HepG2 (cell line): ENCODE measurements around the gene RICTOR. TPM values are rescaled to one million over a fixed set of nuclear protein-coding genes. Genes with fewer than 3 reads are reported as not detected.

Source experiments
- ASH2L ChIP-seq: fragments of 300-600, 200-600 bp; sonication (generic); IDR thresholded peaks from 2 replicates; pipeline ENCODE4 v1.7.0; 2017; ENCODE audit warnings: low read depth, mild to moderate bottlenecking, moderate library complexity, mixed read lengths, low read length; ENCODE audit not compliant: insufficient read length
- ATF5 ChIP-seq: sonication (generic); formaldehyde crosslinking; IDR thresholded peaks from 2 replicates; pipeline ENCODE4 v1.4.0; 2020; ENCODE audit warnings: mild to moderate bottlenecking, low read depth, missing genetic modification reagents
- CEBPZ ChIP-seq: IDR thresholded peaks from 2 replicates; pipeline ENCODE4 v1.6.1; 2012; ENCODE audit warnings: low read length, improper control_type of control experiment
- FOXP1 ChIP-seq, 2 experiments: fragments of 450-650 bp in 1 of 2; IDR thresholded peaks; 2 replicates each; pipeline ENCODE4 v1.6.1; 2017 to 2018; ENCODE audit warnings: antibody characterized with exemption in 1 of 2
- HDAC2 ChIP-seq: sonication (generic); formaldehyde crosslinking; IDR thresholded peaks from 2 replicates; pipeline ENCODE4 v1.4.0; 2020; ENCODE audit warnings: missing genetic modification reagents
- HDAC6 ChIP-seq: fragments of 200-600 bp; sonication (generic); IDR thresholded peaks from 2 replicates; pipeline ENCODE4 v1.7.0; 2017; ENCODE audit warnings: mild to moderate bottlenecking, antibody characterized with exemption, low read length, low read depth
- HNF4A ChIP-seq: sonication (generic); formaldehyde crosslinking; IDR thresholded peaks from 2 replicates; pipeline ENCODE4 v1.4.0; 2020; ENCODE audit warnings: missing genetic modification reagents
- MXI1 ChIP-seq: IDR thresholded peaks from 3 replicates; pipeline ENCODE4 v1.6.1; 2012; ENCODE audit warnings: low read depth, low read length, inconsistent platforms, borderline replicate concordance
- NFKBIZ ChIP-seq: IDR thresholded peaks from 2 replicates; pipeline ENCODE4 v1.6.1; 2018; ENCODE audit warnings: missing genetic modification reagents, missing compliant biosample characterization
- NR2F2 ChIP-seq: IDR thresholded peaks from 2 replicates; pipeline ENCODE4 v1.6.1; 2012; ENCODE audit warnings: low read depth, inconsistent platforms, borderline replicate concordance
- NR2F6 ChIP-seq, 2 experiments: IDR thresholded peaks; 2 replicates each; pipeline ENCODE4 v1.6.1; 2016; ENCODE audit warnings: antibody characterized with exemption in 1 of 2, mild to moderate bottlenecking in 1 of 2
- PPARG ChIP-seq: conservative IDR thresholded peaks from 2 replicates; pipeline ENCODE4 v1.6.1; 2016; ENCODE audit warnings: missing biosample characterization, missing genetic modification reagents
- REXO4 ChIP-seq: sonication (generic); formaldehyde crosslinking; IDR thresholded peaks from 2 replicates; pipeline ENCODE4 v1.8.0; 2022; ENCODE audit warnings: missing genetic modification reagents, mild to moderate bottlenecking, borderline replicate concordance
- SIN3B ChIP-seq: fragments of 150-350 bp; IDR thresholded peaks from 2 replicates; pipeline ENCODE4 v1.6.1; 2014; ENCODE audit warnings: low read length
- SMC3 ChIP-seq: IDR thresholded peaks from 2 replicates; pipeline ENCODE4 v1.6.1; 2011; ENCODE audit warnings: low read length, improper control_type of control experiment
- TAF15 ChIP-seq: fragments of 200-400 bp; formaldehyde crosslinking; IDR thresholded peaks from one replicate; pipeline ENCODE4 v1.6.1; 2018; ENCODE audit warnings: mild to moderate bottlenecking, low read depth, low read length; ENCODE audit not compliant: poor library complexity, severe bottlenecking
- TOPORS ChIP-seq: sonication (generic); formaldehyde crosslinking; IDR thresholded peaks from 2 replicates; pipeline ENCODE4 v1.8.0; 2023; ENCODE audit warnings: mild to moderate bottlenecking, missing genetic modification reagents
- polyA plus RNA-seq, 8 experiments: library from polyadenylated mRNA; depleted of rRNA in 3 of 8; stranded (reverse) in 7 of 8; unstranded in 1 of 8; fragments of >200 nt; fragmentation: Illumina TruSeq in 4 of 8; extraction: Trizol in 4 of 8; gene quantifications; 2 replicates each; pipeline versions ENCODE4 v1.2.1 to v1.2.3, GENCODE V29; 2011 to 2016; ENCODE audit warnings: low read depth in 4 of 8, missing spikeins in 1 of 8, mixed read lengths in 1 of 8; ENCODE audit not compliant: insufficient read depth in 1 of 8
- total RNA-seq, 5 experiments: library from RNA; depleted of rRNA; stranded (reverse); fragments of >200 nt; fragmentation: Illumina TruSeq; extraction: Trizol; gene quantifications; 2 replicates each; pipeline ENCODE4 v1.2.3, GENCODE V29; 2016; ENCODE audit warnings: low read depth in 1 of 5
- TF ChIP-seq, protein P1 (sequence below), 2 experiments: fragments of 450-650 bp in 1 of 2; sonication (generic) in 1 of 2; formaldehyde crosslinking in 1 of 2; IDR thresholded peaks; 2 replicates each; pipeline versions ENCODE4 v1.6.1 to v1.8.0; 2016 to 2022; ENCODE audit warnings: antibody characterized with exemption in 1 of 2, mild to moderate bottlenecking in 1 of 2, missing genetic modification reagents in 1 of 2

Gene RICTOR
- total and polyA plus RNA-seq, 2 of the 13 experiments (the other 11 are each of a cell fraction or from before 2014, with no cell fraction given) = 10.7 to 15.4 TPM

GRCh38 chr5:39102684-39103155 is 28.5 kb upstream of the RICTOR start (continued):
- TF ChIP-seq FOXP1 (IDR thresholded peaks at IDR 0.05) = no peak
- peak; percentile 71 for TF ChIP-seq FOXP1 (CRISPR knock-in tag; IDR thresholded peaks at IDR 0.05)
- TF ChIP-seq CEBPZ = no peak
- TF ChIP-seq SIN3B = no peak
- TF ChIP-seq TAF15 = no peak
- no peak for TF ChIP-seq REXO4 (CRISPR knock-in tag)
- TF ChIP-seq NR2F2 = peak; percentile 89
- no peak for TF ChIP-seq TOPORS
- TF ChIP-seq ASH2L = peak; percentile 46
- TF ChIP-seq SMC3 = peak; percentile 24; the same call in 1 of the 2 replicates
- no peak for TF ChIP-seq HDAC6
- TF ChIP-seq MXI1 = no peak
- TF ChIP-seq HNF4A (CRISPR knock-in tag) = peak; percentile 62
- TF ChIP-seq HDAC2 (CRISPR knock-in tag) = peak; percentile 76
- peak; percentile 83 for TF ChIP-seq NFKBIZ (CRISPR knock-in tag)
- peak; percentile 91 for TF ChIP-seq NR2F6 (IDR thresholded peaks at IDR 0.05)
- peak; percentile 95 for TF ChIP-seq NR2F6 (CRISPR knock-in tag; IDR thresholded peaks at IDR 0.05)
- no peak for TF ChIP-seq ATF5
- peak; percentile 37; the same call in 1 of the 2 replicates for TF ChIP-seq PPARG (CRISPR knock-in tag)
- TF ChIP-seq, protein P1, sequence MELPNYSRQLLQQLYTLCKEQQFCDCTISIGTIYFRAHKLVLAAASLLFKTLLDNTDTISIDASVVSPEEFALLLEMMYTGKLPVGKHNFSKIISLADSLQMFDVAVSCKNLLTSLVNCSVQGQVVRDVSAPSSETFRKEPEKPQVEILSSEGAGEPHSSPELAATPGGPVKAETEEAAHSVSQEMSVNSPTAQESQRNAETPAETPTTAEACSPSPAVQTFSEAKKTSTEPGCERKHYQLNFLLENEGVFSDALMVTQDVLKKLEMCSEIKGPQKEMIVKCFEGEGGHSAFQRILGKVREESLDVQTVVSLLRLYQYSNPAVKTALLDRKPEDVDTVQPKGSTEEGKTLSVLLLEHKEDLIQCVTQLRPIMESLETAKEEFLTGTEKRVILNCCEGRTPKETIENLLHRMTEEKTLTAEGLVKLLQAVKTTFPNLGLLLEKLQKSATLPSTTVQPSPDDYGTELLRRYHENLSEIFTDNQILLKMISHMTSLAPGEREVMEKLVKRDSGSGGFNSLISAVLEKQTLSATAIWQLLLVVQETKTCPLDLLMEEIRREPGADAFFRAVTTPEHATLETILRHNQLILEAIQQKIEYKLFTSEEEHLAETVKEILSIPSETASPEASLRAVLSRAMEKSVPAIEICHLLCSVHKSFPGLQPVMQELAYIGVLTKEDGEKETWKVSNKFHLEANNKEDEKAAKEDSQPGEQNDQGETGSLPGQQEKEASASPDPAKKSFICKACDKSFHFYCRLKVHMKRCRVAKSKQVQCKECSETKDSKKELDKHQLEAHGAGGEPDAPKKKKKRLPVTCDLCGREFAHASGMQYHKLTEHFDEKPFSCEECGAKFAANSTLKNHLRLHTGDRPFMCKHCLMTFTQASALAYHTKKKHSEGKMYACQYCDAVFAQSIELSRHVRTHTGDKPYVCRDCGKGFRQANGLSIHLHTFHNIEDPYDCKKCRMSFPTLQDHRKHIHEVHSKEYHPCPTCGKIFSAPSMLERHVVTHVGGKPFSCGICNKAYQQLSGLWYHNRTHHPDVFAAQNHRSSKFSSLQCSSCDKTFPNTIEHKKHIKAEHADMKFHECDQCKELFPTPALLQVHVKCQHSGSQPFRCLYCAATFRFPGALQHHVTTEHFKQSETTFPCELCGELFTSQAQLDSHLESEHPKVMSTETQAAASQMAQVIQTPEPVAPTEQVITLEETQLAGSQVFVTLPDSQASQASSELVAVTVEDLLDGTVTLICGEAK (IDR thresholded peaks at IDR 0.05) = no peak
- TF ChIP-seq, protein P1 (CRISPR knock-in tag; IDR thresholded peaks at IDR 0.05) = no peak
